NT2/D1 (cell line): ENCODE results near the gene ROR1.

Source experiments
- DNase-seq: peaks from one replicate; pipeline ENCODE4 v3.0.0-alpha.2; 2011; ENCODE audit warnings: low read depth, low spot score
- H3K27me3 ChIP-seq: 2 replicates; pipeline ENCODE4 v1.6.0; 2011; ENCODE audit warnings: mild to moderate bottlenecking; ENCODE audit not compliant: insufficient read length, insufficient read depth
- H3K36me3 ChIP-seq: 2 replicates; pipeline ENCODE4 v1.6.1; 2011; ENCODE audit warnings: mild to moderate bottlenecking, low read length, mixed read lengths; ENCODE audit not compliant: insufficient read depth, insufficient read length
- H3K4me1 ChIP-seq: 2 replicates; pipeline ENCODE4 v1.5.1; 2011; ENCODE audit not compliant: insufficient read depth, insufficient read length
- H3K4me3 ChIP-seq: 2 replicates; pipeline ENCODE4 v1.5.1; 2011; ENCODE audit warnings: low read depth; ENCODE audit not compliant: insufficient read length
- H3K9ac ChIP-seq: 2 replicates; pipeline ENCODE4 v1.6.0; 2011; ENCODE audit warnings: low read depth; ENCODE audit not compliant: insufficient read length
- H3K9me3 ChIP-seq: 2 replicates; pipeline ENCODE4 v1.5.1; 2011; ENCODE audit warnings: mild to moderate bottlenecking, low read length; ENCODE audit not compliant: insufficient read depth
- SUZ12 ChIP-seq: IDR thresholded peaks from 2 replicates; pipeline ENCODE4 v1.6.1; 2011; ENCODE audit not compliant: insufficient read length, insufficient read depth; ENCODE audit errors: extremely low read depth
- YY1 ChIP-seq: IDR thresholded peaks from 2 replicates; pipeline ENCODE4 v1.6.1; 2011; ENCODE audit not compliant: insufficient read length, insufficient read depth
- ZNF274 ChIP-seq: IDR thresholded peaks from 2 replicates; pipeline ENCODE4 v1.6.1; 2011; ENCODE audit warnings: mild to moderate bottlenecking, low read depth, low read length

The ROR1 gene

DNA sequence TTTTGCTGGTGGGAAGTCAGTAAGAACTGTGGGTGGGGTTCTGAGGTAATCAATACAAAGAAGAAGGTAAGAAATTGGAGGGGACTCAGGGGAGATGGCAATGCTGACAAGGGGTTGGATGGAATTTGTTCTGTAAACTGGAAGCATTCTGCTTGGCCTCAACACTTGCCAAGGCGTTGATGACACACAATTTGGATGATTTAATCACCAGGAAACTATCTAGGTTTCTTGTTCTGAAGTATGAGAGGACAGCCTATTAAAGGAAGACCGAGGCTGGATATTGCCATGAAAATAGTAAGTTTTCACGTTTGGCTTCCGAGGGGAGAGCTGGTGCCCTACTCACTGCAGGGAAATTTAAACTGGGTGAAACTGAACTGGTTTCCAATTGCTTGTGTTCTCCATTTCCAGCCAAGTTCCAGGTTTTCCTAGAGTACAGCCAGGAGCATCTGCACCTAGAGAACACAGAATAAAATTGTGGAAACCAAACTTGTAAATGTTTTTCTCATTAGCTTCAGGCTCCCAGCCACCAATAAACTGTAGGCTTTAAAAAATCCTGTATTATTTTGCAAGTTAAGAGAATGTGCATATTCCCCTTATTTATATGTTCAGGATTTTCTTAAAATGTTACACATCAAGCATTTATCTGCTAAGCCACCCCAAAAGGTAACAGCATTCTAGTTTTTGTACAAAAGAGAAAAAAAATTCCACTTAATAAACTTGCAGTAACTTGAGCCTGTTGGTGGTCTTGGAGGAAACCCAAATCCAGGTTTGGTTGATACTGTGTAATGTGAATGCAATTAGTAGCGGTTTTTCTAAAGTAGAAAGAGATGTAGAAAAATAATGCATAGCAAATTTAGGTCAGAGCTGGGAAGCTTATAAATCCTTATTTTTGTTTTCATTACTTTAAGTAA is 53.8 kb downstream of the ROR1 start:
- peaks cover 7% of the 10 kb centered on the region for H3K4me1 ChIP-seq
- no peaks in the 10 kb centered on the region for H3K36me3 ChIP-seq
- no peak overlapping the region for H3K4me3 ChIP-seq
- H3K27me3 ChIP-seq, result no peaks in the 10 kb centered on the region
- H3K9me3 ChIP-seq, result peaks cover 31% of the 10 kb centered on the region; the same call in 1 of the 2 replicates
- TF ChIP-seq ZNF274 (no peak), SUZ12 (no peak), YY1 (no peak)
- H3K9ac ChIP-seq, result no peak overlapping the region
- DNase-seq, result no peak

DNA sequence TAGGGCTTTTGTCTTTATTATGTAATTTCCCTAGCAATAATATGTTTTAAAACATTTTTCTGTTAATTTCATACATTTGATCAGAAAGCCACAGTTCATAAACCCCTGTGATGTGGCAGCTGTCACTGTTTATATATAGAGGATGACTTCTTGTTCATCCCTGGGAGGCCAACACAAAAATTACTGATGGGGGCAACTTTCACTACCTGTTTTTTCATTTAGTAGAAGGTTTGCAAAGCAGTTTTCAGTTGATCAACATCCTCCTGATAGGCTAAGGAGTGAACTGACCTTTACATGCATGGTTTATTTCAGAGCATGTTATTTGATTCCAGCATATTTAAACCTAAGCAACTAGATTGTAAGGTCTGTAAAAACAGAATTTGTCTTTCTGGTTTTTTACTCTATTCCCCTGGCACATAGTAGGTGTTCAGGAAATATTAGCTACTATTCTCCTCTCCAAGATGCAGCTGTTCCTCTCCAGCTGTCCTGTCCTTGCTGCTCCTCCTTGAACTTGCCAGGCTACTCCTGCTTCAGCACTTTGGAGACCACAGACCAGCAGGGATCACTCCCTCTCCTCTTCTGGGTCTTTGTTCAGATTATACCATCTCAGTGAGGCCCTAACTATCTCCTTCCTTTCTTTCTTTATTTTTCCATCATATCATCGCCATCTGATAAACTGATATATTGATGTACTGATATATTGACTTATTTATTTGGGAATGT is 54.7 kb downstream of the ROR1 start:
- no peaks in the 10 kb centered on the region for H3K27me3 ChIP-seq
- no peak overlapping the region for H3K4me3 ChIP-seq
- peaks cover 31% of the 10 kb centered on the region; the same call in 1 of the 2 replicates for H3K9me3 ChIP-seq
- peaks cover 7% of the 10 kb centered on the region for H3K4me1 ChIP-seq
- H3K36me3 ChIP-seq, result no peaks in the 10 kb centered on the region
- DNase-seq, result no peak
- no peak overlapping the region for H3K9ac ChIP-seq
- TF ChIP-seq YY1 (no peak), SUZ12 (no peak), ZNF274 (no peak)

DNA sequence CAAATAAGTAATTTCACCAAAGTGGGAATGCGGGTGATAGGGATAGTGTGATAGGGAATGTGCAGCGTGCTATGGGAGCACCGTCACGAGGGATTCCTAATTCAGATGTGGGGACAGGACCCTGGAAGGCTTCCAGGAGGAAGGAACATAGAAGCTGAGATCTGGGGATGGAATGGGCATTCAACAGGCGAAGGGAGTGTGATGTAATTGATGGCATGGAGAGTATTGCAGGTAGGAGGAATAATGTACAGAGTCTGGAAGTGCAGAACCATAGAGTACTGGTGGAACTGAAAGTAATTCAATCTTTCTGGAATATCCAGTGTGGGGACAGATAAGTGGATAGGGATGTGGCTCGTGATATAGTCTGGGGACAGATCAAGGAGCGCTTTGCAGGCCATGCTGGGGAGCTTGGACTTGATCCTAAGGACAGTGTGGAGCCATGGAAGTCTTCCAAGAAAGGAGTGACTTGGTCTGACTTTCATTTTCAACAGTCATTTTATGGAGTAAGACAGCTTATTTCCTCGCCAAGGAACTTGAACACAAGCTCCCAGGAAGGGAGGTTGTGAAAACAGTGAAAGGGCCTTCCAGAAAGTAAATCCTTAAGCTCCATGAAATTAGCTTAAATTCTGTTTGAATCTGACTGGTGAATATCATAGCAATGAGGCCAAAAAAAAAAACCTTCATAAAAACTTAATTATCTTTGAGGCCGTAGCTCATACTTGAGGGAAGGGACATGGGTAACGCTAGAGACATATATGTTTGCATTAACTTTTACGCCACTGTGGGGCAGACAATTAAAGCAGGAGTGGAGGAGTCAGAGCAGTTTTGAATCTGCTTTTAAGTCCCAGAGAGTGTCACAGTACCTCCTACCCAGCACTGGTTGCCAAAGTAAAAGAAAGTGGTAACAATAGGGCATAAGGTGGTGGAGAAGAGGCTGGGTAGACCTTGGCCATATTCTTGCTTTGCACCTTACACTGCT is 55.8 kb downstream of the ROR1 start:
- no peak overlapping the region for H3K9ac ChIP-seq
- DNase-seq, result no peak
- no peak overlapping the region for H3K4me3 ChIP-seq
- H3K9me3 ChIP-seq, result peaks cover 31% of the 10 kb centered on the region; the same call in 1 of the 2 replicates
- H3K4me1 ChIP-seq, result peaks cover 7% of the 10 kb centered on the region
- TF ChIP-seq SUZ12, result no peak
- TF ChIP-seq ZNF274, result no peak
- no peaks in the 10 kb centered on the region for H3K27me3 ChIP-seq
- H3K36me3 ChIP-seq, result no peaks in the 10 kb centered on the region

DNA sequence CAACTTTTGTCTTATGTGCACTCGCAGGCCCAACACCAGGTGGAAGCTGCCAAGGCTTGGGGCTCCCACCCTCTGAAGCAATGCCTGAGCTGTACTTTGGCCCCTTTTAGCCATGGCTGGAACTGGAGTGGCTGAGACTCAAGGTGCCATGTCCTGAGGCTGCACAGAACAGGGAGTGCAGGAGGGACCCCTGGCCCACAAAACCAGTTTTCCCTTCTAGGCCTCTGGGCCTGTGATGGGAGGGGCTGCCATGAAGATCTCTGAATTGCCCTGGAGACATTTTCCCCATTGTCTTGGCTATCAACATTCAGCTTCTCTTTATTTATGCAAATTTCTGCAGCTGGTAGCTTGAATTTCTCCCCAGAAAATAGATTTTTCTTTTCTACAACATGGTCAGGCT is 57.6 kb downstream of the ROR1 start:
- no peaks in the 10 kb centered on the region for H3K27me3 ChIP-seq
- no peaks in the 10 kb centered on the region for H3K36me3 ChIP-seq
- no peak for DNase-seq
- H3K9ac ChIP-seq, result no peak overlapping the region
- H3K4me1 ChIP-seq, result peaks cover 7% of the 10 kb centered on the region
- TF ChIP-seq SUZ12 (no peak), YY1 (no peak), ZNF274 (no peak)
- no peak overlapping the region for H3K4me3 ChIP-seq
- H3K9me3 ChIP-seq, result peaks cover 23% of the 10 kb centered on the region; the same call in 1 of the 2 replicates

DNA sequence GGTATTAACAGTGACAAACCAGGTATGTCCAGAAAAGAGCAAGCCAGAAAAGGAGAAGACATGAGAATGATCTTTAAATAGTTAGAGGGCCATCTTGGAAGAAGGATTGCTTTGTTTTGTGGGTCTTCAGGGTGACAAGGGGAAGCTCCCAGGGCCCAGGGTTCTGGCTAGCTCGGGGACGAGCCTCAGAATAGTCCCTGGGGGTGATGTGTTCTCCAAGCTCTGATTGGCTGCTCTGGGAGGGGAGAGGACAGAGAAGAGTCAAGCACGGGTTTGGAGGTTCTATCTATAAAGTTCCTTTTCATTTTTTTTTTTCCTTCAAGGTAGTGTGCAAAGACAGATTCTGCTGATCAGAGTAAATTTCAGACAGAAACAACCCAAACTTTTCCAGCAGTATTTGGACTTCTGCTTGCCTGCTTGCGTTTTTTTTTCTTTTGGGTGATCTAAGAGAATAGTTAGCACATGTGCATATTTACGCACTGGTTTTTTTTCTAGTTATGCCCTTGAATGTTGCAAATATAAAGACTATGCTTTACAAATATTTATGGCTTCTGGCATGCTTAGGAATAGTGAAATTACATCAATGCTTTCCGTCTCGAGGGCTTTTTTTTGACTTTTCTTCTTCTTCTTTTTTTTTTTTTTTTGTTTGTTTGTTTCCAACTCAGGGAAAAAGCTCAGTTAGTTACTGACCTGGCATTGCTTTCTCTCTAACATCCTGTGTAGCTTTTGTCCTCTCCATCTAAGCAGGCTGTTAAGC is 59.7 kb downstream of the ROR1 start:
- Histone ChIP-seq H3K27me3 (no peaks in the 10 kb centered on the region), H3K4me3 (no peak overlapping the region), H3K9ac (no peak overlapping the region), H3K9me3 (peaks cover 23% of the 10 kb centered on the region; the same call in 1 of the 2 replicates), H3K4me1 (peaks cover 7% of the 10 kb centered on the region), H3K36me3 (no peaks in the 10 kb centered on the region)
- TF ChIP-seq SUZ12, result no peak
- no peak for TF ChIP-seq ZNF274
- no peak for TF ChIP-seq YY1
- no peak for DNase-seq

DNA sequence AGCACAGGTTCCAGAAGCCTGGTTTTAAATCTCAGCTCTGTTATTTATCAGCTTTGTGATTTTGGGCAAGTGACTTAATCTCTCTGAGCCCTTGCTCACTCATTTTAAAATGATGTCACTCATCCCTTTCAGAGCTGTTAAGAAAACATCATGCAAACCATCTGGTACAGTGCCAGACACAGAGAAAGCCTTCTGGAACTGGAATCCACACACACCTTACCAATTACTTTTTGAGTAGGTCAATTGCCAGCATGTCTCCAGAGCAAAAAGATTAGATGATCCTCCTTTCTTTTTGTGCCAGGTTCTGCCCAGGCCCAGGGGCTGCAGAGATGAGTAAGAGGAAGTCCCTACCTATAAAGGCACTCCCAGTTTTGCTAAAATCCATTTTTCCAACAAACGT is 61.3 kb downstream of the ROR1 start:
- no peak overlapping the region for H3K4me3 ChIP-seq
- DNase-seq, result no peak
- peaks cover 7% of the 10 kb centered on the region for H3K4me1 ChIP-seq

More for the DNA sequence above, 61.3 kb downstream of the ROR1 start:
- no peaks in the 10 kb centered on the region for H3K27me3 ChIP-seq
- no peak overlapping the region for H3K9ac ChIP-seq
- no peaks in the 10 kb centered on the region for H3K36me3 ChIP-seq
- no peak for TF ChIP-seq YY1
- TF ChIP-seq ZNF274, result no peak
- no peak for TF ChIP-seq SUZ12
- H3K9me3 ChIP-seq, result peaks cover 9% of the 10 kb centered on the region; the same call in 1 of the 2 replicates
